ENCODE measurements around the gene MAML3.

Gene MAML3

GRCh38 chr4:139900964-139901376 lies 253.0 kb downstream of the MAML3 start:
- no peaks in the 10 kb centered on the region for H3K9me3 ChIP-seq
- no peak overlapping the region for H3K27ac ChIP-seq
- no peaks in the 10 kb centered on the region for H3K27me3 ChIP-seq
- DNase-seq, result no peak
- H3K4me1 ChIP-seq, result peaks cover 0 to 32% (median 11%) of the 10 kb centered on the region in 4 donors
- H3K4me3 ChIP-seq, result no peak overlapping the region
- no peaks in the 10 kb centered on the region for H3K36me3 ChIP-seq
- intact Hi-C loops (cut with DNase I; ENCODE audit: low total_unique reads), result no loop called here
- TF ChIP-seq, protein P1, sequence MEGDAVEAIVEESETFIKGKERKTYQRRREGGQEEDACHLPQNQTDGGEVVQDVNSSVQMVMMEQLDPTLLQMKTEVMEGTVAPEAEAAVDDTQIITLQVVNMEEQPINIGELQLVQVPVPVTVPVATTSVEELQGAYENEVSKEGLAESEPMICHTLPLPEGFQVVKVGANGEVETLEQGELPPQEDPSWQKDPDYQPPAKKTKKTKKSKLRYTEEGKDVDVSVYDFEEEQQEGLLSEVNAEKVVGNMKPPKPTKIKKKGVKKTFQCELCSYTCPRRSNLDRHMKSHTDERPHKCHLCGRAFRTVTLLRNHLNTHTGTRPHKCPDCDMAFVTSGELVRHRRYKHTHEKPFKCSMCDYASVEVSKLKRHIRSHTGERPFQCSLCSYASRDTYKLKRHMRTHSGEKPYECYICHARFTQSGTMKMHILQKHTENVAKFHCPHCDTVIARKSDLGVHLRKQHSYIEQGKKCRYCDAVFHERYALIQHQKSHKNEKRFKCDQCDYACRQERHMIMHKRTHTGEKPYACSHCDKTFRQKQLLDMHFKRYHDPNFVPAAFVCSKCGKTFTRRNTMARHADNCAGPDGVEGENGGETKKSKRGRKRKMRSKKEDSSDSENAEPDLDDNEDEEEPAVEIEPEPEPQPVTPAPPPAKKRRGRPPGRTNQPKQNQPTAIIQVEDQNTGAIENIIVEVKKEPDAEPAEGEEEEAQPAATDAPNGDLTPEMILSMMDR (IDR thresholded peaks at IDR 0.05), result no peak

DNA sequence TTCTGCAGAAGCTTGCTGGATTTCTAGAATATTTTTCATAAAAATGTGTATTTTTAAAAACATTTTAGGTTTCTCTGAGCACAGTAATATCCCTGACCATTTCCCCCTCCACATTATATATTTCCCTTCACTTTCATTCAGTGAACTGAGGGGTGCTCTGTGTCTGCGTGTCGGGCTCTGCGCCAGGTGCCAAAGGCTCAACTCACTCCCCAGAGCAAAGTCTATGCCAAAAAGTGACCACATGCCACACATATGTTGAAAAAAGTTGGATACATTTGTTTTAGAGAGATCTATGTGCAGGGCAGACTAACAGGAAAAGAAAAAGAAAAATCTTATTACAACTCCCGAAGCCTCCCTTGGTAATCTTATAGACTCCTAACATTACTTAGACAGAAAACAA lies 254.6 kb downstream of the MAML3 start:
- H3K36me3 ChIP-seq, result no peaks in the 10 kb centered on the region
- intact Hi-C loops (cut with DNase I; ENCODE audit: low total_unique reads), result no loop called here
- no peaks in the 10 kb centered on the region for H3K9me3 ChIP-seq
- no peak for DNase-seq
- peaks cover 0 to 32% (median 11%) of the 10 kb centered on the region in 4 donors for H3K4me1 ChIP-seq
- TF ChIP-seq, protein P1 (IDR thresholded peaks at IDR 0.05), result no peak
- no peak overlapping the region for H3K4me3 ChIP-seq
- no peak overlapping the region for H3K27ac ChIP-seq
- H3K27me3 ChIP-seq, result no peaks in the 10 kb centered on the region

- Histone ChIP-seq H3K27ac (no peak overlapping the region), H3K4me3 (no peak overlapping the region), H3K27me3 (no peaks in the 10 kb centered on the region), H3K4me1 (peaks cover 0 to 32% (median 11%) of the 10 kb centered on the region in 4 donors), H3K9me3 (no peaks in the 10 kb centered on the region), H3K36me3 (no peaks in the 10 kb centered on the region)
- TF ChIP-seq, protein P1 (IDR thresholded peaks at IDR 0.05), result no peak
- intact Hi-C loops (cut with DNase I; ENCODE audit: low total_unique reads), result no loop called here
- DNase-seq, result no peak
These were observed 255.7 kb downstream of the MAML3 start for GRCh38 chr4:139898293-139898692.

DNA sequence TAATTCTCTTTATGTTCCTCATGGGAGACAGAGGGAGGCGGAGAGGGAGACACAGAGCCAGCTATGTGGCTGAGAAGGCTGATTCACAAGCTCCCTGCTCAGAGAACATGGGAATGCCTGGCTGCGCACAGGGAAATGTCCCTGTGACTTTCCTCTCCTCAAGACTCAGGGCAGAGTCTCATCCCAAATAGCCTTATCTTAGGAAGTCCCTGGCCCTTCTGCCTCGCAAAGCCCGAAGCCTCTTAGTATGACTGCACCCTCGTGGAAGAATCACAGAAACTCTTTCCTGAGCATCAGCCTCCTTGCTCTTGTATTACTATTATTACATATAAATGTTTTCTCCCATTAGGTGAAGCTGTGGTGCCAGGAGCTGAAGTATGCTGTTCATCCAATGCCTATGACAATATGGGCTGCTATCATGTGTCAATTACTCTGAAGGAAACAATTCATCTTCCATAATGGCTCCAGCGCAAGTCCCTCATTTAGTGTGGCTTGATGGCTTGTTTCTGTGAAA lies 257.8 kb downstream of the MAML3 start:
- peaks cover 0 to 20% (median 8%) of the 10 kb centered on the region in 4 donors for H3K4me1 ChIP-seq
- no peaks in the 10 kb centered on the region for H3K27me3 ChIP-seq
- no peak overlapping the region for H3K4me3 ChIP-seq
- H3K9me3 ChIP-seq, result no peaks in the 10 kb centered on the region
- TF ChIP-seq, protein P1 (IDR thresholded peaks at IDR 0.05), result no peak
- intact Hi-C loops (cut with DNase I; ENCODE audit: low total_unique reads), result no loop called here
- H3K27ac ChIP-seq, result no peak overlapping the region
- DNase-seq, result no peak
- H3K36me3 ChIP-seq, result no peaks in the 10 kb centered on the region

GRCh38 chr4:139893801-139894200 lies 260.2 kb downstream of the MAML3 start:
- no peaks in the 10 kb centered on the region for H3K27me3 ChIP-seq
- intact Hi-C loops (cut with DNase I; ENCODE audit: low total_unique reads), result no loop called here
- H3K36me3 ChIP-seq, result peaks cover 0 to 13% (median 0%) of the 10 kb centered on the region in 3 donors
- peaks cover 0 to 1% (median 0%) of the 10 kb centered on the region in 4 donors for H3K4me1 ChIP-seq
- TF ChIP-seq, protein P1 (IDR thresholded peaks at IDR 0.05), result no peak
- H3K4me3 ChIP-seq, result no peak overlapping the region
- no peak overlapping the region for H3K27ac ChIP-seq
- H3K9me3 ChIP-seq, result no peaks in the 10 kb centered on the region
- DNase-seq, result no peak

Measured in tibial artery (tissue), 4 donors.